NB4 (cell line): ENCODE data around the gene CHRNA1.

Experiments
- CTCF ChIP-seq: IDR thresholded peaks from one replicate; pipeline ENCODE4 v1.5.1; 2012; ENCODE audit warnings: low read depth, low read length
- MAX ChIP-seq: IDR thresholded peaks from 2 replicates; pipeline ENCODE4 v1.6.1; 2011; ENCODE audit warnings: low read depth, low read length
- POLR2A ChIP-seq: IDR thresholded peaks from 2 replicates; pipeline ENCODE4 v1.6.1; 2011; ENCODE audit warnings: mild to moderate bottlenecking; ENCODE audit not compliant: insufficient read length; ENCODE audit errors: extremely low read depth

GRCh38 chr2:174745142-174745541 lies 19.1 kb downstream of the CHRNA1 start:
- no peak for TF ChIP-seq CTCF
- TF ChIP-seq MAX, result no peak
- TF ChIP-seq POLR2A, result no peak
